RWPE2 (cell line): ENCODE data around the gene STUB1.

Source experiments
- ATAC-seq: fragments of 200-7000 bp; cut with Tn5 transposase; 3 replicates; pipeline ENCODE4 v1.9.1; 2021; ENCODE audit warnings: low read depth
- DNase-seq: peaks from one replicate; pipeline ENCODE4 v3.0.0-alpha.2; 2020; ENCODE audit warnings: low spot score
- H3K27ac ChIP-seq: fragments of 450-650 bp; 2 replicates; pipeline ENCODE4 v1.5.1; 2017; ENCODE audit warnings: mild to moderate bottlenecking; ENCODE audit not compliant: poor library complexity, severe bottlenecking
- H3K27me3 ChIP-seq: fragments of 250-450 bp; sonication (Bioruptor Pico); 2 replicates; pipeline ENCODE4 v1.5.1; 2021; ENCODE audit warnings: mild to moderate bottlenecking, moderate library complexity; ENCODE audit not compliant: insufficient read depth, poor library complexity, severe bottlenecking
- H3K36me3 ChIP-seq: fragments of 250-450 bp; sonication (Bioruptor Pico); 2 replicates; pipeline ENCODE4 v1.5.1; 2020; ENCODE audit warnings: low read depth, mild to moderate bottlenecking, moderate library complexity
- H3K4me1 ChIP-seq: fragments of 250-450 bp; sonication (Bioruptor Pico); 2 replicates; pipeline ENCODE4 v1.5.1; 2021; ENCODE audit warnings: mild to moderate bottlenecking, moderate library complexity; ENCODE audit not compliant: insufficient read depth, poor library complexity, severe bottlenecking
- H3K4me3 ChIP-seq: fragments of 250-450 bp; sonication (Bioruptor Pico); 2 replicates; pipeline ENCODE4 v1.5.1; 2021; ENCODE audit warnings: mild to moderate bottlenecking, moderate library complexity; ENCODE audit not compliant: severe bottlenecking
- H3K9me3 ChIP-seq: fragments of 250-450 bp; sonication (Bioruptor Pico); 2 replicates; pipeline ENCODE4 v1.5.1; 2021; ENCODE audit warnings: mild to moderate bottlenecking, moderate library complexity; ENCODE audit not compliant: severe bottlenecking
- CTCF ChIP-seq: fragments of 450-650 bp; IDR thresholded peaks from one replicate; pipeline ENCODE4 v1.5.1; 2017; ENCODE audit warnings: mild to moderate bottlenecking, moderate library complexity; ENCODE audit not compliant: poor library complexity, severe bottlenecking

STUB1 gene

GRCh38 chr16:679814-680624 is at the start of gene STUB1:
Gene STUB1 (plus strand): TSS chr16:680410. CDS start chr16:680526, 116 bp downstream.
- TF ChIP-seq CTCF: no peak
- DNase-seq: peak; percentile 92
- peak; percentile 17 for ATAC-seq
- no peaks in the 10 kb centered on the region for H3K27me3 ChIP-seq
- H3K4me3 ChIP-seq: peak within 1 kb of the TSS; percentile 91
- H3K4me1 ChIP-seq: peaks cover 21% of the 10 kb centered on the region
- H3K27ac ChIP-seq: peak within 1 kb of the TSS; percentile 72
- H3K9me3 ChIP-seq: no peaks in the 10 kb centered on the region
- peaks cover 27% of the 10 kb centered on the region for H3K36me3 ChIP-seq

- ATAC-seq: peak; percentile 15; the same call in 2 of the 3 replicates
- no peak within 1 kb of the TSS for H3K27ac ChIP-seq
- no peak for TF ChIP-seq CTCF
These were observed 49.3 kb upstream of the STUB1 start, which contains the start of gene WFIKKN1 for GRCh38 chr16:630815-631405. Gene WFIKKN1 (plus strand): TSS chr16:630985. CDS start chr16:631254, 269 bp downstream.

GRCh38 chr16:631808-632358 is 48.3 kb upstream of the STUB1 start:
- Histone ChIP-seq H3K36me3 (peaks cover 7% of the 10 kb centered on the region; the same call in 1 of the 2 replicates), H3K4me3 (no peak overlapping the region), H3K27ac (no peak overlapping the region), H3K27me3 (no peaks in the 10 kb centered on the region), H3K4me1 (peaks cover 10% of the 10 kb centered on the region), H3K9me3 (no peaks in the 10 kb centered on the region)
- ATAC-seq (no peak), DNase-seq (no peak)
- no peak for TF ChIP-seq CTCF

More at GRCh38 chr16:630815-631405, 49.3 kb upstream of the STUB1 start, which contains the start of gene WFIKKN1:
- DNase-seq: no peak
- peaks cover 10% of the 10 kb centered on the region for H3K36me3 ChIP-seq
- H3K9me3 ChIP-seq: no peaks in the 10 kb centered on the region
- peaks cover 14% of the 10 kb centered on the region for H3K4me1 ChIP-seq
- no peak within 1 kb of the TSS for H3K4me3 ChIP-seq
- no peaks in the 10 kb centered on the region for H3K27me3 ChIP-seq

GRCh38 chr16:632486-633335 is 47.5 kb upstream of the STUB1 start:
- H3K27ac ChIP-seq: no peak overlapping the region
- peaks cover under 1% of the 10 kb centered on the region; the same call in 1 of the 2 replicates for H3K36me3 ChIP-seq
- H3K9me3 ChIP-seq: no peaks in the 10 kb centered on the region
- no peak overlapping the region for H3K4me3 ChIP-seq
- H3K4me1 ChIP-seq: peaks cover 4% of the 10 kb centered on the region
- TF ChIP-seq CTCF: no peak
- no peak for ATAC-seq
- H3K27me3 ChIP-seq: no peaks in the 10 kb centered on the region
- no peak for DNase-seq
